Measurements from ENCODE around the gene DNAJA4.

DNAJA4 gene

DNA sequence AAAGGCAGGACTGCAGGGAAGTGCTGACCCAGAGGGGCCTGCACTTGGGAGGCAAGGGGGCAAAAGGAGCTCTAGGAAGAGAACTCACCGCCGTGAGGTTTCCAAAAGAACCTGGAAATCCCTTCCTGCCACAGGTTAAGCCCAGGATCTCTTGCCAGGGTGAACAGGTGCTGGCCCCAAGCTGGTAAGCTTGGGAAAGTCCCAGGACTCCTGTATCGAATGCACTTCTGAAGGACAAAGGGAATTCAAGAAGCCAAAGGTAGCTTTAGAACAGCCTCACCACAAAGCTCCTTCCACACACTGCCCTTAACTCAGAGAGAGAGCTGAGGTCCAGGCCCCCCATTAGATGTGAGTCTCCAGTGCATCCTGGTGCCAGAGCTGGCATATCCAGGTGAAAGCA lies 46.9 kb downstream of the DNAJA4 start:
- Histone ChIP-seq H3K4me2 (ENCODE audit: insufficient read depth, low read length) (no peak overlapping the region), H3K36me3 (ENCODE audit: insufficient read depth, low read length) (no peaks in the 10 kb centered on the region), H3K4me1 (ENCODE audit: insufficient read depth, low read length) (no peaks in the 10 kb centered on the region), H3K9me3 (ENCODE audit: insufficient read depth, low read length, severe bottlenecking) (no peaks in the 10 kb centered on the region), H3K27ac (ENCODE audit: low read length) (no peak overlapping the region), H3K4me3 (ENCODE audit: low read depth in 1 of 2, low read length in 2 of 2) (no peak overlapping the region), H3K27me3 (ENCODE audit: insufficient read depth, low read length, poor library complexity) (peaks cover 5% of the 10 kb centered on the region), H3K79me2 (ENCODE audit: insufficient read depth, low read length) (no peaks in the 10 kb centered on the region), H4K20me1 (ENCODE audit: insufficient read depth, low read length) (no peaks in the 10 kb centered on the region), H3K9ac (ENCODE audit: low read depth, low read length) (no peak overlapping the region), H2AFZ (ENCODE audit: low read depth, low read length) (no peak overlapping the region)
- DNase-seq (no peak), ATAC-seq (ENCODE audit: insufficient read depth, low read depth) (no peak)
- TF ChIP-seq, protein P1, sequence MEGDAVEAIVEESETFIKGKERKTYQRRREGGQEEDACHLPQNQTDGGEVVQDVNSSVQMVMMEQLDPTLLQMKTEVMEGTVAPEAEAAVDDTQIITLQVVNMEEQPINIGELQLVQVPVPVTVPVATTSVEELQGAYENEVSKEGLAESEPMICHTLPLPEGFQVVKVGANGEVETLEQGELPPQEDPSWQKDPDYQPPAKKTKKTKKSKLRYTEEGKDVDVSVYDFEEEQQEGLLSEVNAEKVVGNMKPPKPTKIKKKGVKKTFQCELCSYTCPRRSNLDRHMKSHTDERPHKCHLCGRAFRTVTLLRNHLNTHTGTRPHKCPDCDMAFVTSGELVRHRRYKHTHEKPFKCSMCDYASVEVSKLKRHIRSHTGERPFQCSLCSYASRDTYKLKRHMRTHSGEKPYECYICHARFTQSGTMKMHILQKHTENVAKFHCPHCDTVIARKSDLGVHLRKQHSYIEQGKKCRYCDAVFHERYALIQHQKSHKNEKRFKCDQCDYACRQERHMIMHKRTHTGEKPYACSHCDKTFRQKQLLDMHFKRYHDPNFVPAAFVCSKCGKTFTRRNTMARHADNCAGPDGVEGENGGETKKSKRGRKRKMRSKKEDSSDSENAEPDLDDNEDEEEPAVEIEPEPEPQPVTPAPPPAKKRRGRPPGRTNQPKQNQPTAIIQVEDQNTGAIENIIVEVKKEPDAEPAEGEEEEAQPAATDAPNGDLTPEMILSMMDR (IDR thresholded peaks at IDR 0.05; ENCODE audit: borderline replicate concordance, extremely low read depth, low read length, poor library complexity, severe bottlenecking) = no peak
- TF ChIP-seq EZH2 (IDR thresholded peaks at IDR 0.05; ENCODE audit: borderline replicate concordance, low read depth, low read length, severe bottlenecking) = no peak

DNA sequence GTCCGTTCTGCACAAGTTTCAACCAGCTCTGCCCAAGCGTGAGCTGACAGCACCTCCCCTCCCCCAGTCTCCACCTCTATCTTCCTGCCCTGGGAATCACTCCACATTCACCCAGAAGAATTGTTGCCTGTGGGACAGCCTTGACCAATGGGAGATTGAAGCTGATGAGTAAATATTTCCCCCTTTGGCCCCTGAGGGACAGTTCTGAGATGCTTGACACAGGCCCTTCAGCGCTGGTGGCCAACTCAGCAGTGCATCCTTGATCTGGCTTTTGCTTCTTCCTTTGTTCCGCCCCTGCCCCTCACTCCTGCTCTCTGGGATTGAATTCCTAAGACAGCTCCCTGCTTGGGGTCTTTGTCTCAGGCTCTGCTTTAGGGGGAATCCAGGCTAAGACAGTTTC lies 48.2 kb downstream of the DNAJA4 start:
- no peak overlapping the region for H2AFZ ChIP-seq (ENCODE audit: low read depth, low read length)

DNA sequence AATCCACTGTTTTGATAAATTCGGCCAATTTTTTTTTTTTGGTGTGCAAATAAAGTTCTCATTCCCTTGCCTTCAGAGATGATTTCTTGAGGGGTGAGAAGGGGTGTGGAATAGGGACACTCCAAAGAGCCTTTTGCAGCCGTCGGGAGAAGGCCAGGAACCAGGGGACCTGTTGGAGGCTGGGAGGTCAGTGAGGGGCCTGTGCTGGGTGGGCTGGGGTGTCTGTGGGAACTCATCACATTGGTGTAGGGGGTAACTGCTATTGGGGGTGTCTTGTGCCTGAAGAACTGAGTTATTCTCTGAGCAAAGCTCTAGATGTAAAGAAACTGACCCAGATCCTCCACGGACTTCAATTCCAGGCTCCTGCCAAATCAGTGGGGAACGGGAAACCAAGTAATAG lies 48.6 kb downstream of the DNAJA4 start:
- no peak for TF ChIP-seq EZH2 (IDR thresholded peaks at IDR 0.05; ENCODE audit: borderline replicate concordance, low read depth, low read length, severe bottlenecking)
- TF ChIP-seq, protein P1 (IDR thresholded peaks at IDR 0.05; ENCODE audit: borderline replicate concordance, extremely low read depth, low read length, poor library complexity, severe bottlenecking) = no peak
- no peak overlapping the region for H3K4me3 ChIP-seq (ENCODE audit: low read depth in 1 of 2, low read length in 2 of 2)
- no peak overlapping the region for H3K9ac ChIP-seq (ENCODE audit: low read depth, low read length)
- no peaks in the 10 kb centered on the region for H3K36me3 ChIP-seq (ENCODE audit: insufficient read depth, low read length)
- H3K4me2 ChIP-seq (ENCODE audit: insufficient read depth, low read length) = no peak overlapping the region
- no peak for ATAC-seq (ENCODE audit: insufficient read depth, low read depth)
- H3K79me2 ChIP-seq (ENCODE audit: insufficient read depth, low read length) = no peaks in the 10 kb centered on the region
- no peak overlapping the region for H2AFZ ChIP-seq (ENCODE audit: low read depth, low read length)
- peaks cover 5% of the 10 kb centered on the region for H3K27me3 ChIP-seq (ENCODE audit: insufficient read depth, low read length, poor library complexity)
- H3K9me3 ChIP-seq (ENCODE audit: insufficient read depth, low read length, severe bottlenecking) = no peaks in the 10 kb centered on the region
- no peak overlapping the region for H3K27ac ChIP-seq (ENCODE audit: low read length)
- H4K20me1 ChIP-seq (ENCODE audit: insufficient read depth, low read length) = no peaks in the 10 kb centered on the region
- no peak for DNase-seq
- no peaks in the 10 kb centered on the region for H3K4me1 ChIP-seq (ENCODE audit: insufficient read depth, low read length)

More for the DNA sequence above, 48.2 kb downstream of the DNAJA4 start:
- H3K9me3 ChIP-seq (ENCODE audit: insufficient read depth, low read length, severe bottlenecking) = no peaks in the 10 kb centered on the region
- no peak overlapping the region for H3K27ac ChIP-seq (ENCODE audit: low read length)
- DNase-seq = no peak
- H4K20me1 ChIP-seq (ENCODE audit: insufficient read depth, low read length) = no peaks in the 10 kb centered on the region
- no peaks in the 10 kb centered on the region for H3K36me3 ChIP-seq (ENCODE audit: insufficient read depth, low read length)
- no peak overlapping the region for H3K9ac ChIP-seq (ENCODE audit: low read depth, low read length)
- H3K4me3 ChIP-seq (ENCODE audit: low read depth in 1 of 2, low read length in 2 of 2) = no peak overlapping the region
- TF ChIP-seq EZH2 (IDR thresholded peaks at IDR 0.05; ENCODE audit: borderline replicate concordance, low read depth, low read length, severe bottlenecking) = no peak
- TF ChIP-seq, protein P1 (IDR thresholded peaks at IDR 0.05; ENCODE audit: borderline replicate concordance, extremely low read depth, low read length, poor library complexity, severe bottlenecking) = no peak
- H3K4me2 ChIP-seq (ENCODE audit: insufficient read depth, low read length) = no peak overlapping the region
- peaks cover 5% of the 10 kb centered on the region for H3K27me3 ChIP-seq (ENCODE audit: insufficient read depth, low read length, poor library complexity)
- ATAC-seq (ENCODE audit: insufficient read depth, low read depth) = no peak
- no peaks in the 10 kb centered on the region for H3K4me1 ChIP-seq (ENCODE audit: insufficient read depth, low read length)
- H3K79me2 ChIP-seq (ENCODE audit: insufficient read depth, low read length) = no peaks in the 10 kb centered on the region

DNA sequence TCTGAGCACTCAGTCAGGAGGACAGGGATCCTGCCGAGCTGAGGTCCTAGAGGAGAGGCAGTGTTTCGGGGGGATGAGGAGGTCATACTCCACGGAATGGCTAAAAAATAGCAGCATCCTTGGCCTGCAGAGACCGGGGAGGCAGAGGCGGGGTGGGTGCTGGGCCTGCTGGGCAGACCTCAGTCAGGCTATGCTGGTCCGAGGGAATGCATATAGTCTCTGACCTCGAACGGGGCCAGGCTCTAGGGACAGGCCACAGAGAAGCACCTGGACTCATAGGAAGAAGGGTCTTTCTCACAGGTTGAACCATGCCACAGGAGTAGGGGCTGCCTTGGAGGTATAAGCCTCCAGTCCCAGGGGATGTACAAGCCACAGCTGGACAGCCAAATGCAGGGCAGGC lies 49.0 kb downstream of the DNAJA4 start:
- H3K9ac ChIP-seq (ENCODE audit: low read depth, low read length) = no peak overlapping the region
- H4K20me1 ChIP-seq (ENCODE audit: insufficient read depth, low read length) = no peaks in the 10 kb centered on the region
- no peaks in the 10 kb centered on the region for H3K4me1 ChIP-seq (ENCODE audit: insufficient read depth, low read length)
- DNase-seq (no peak), ATAC-seq (ENCODE audit: insufficient read depth, low read depth) (no peak)
- no peak overlapping the region for H2AFZ ChIP-seq (ENCODE audit: low read depth, low read length)
- H3K27me3 ChIP-seq (ENCODE audit: insufficient read depth, low read length, poor library complexity) = peaks cover 5% of the 10 kb centered on the region
- H3K79me2 ChIP-seq (ENCODE audit: insufficient read depth, low read length) = no peaks in the 10 kb centered on the region
- H3K4me2 ChIP-seq (ENCODE audit: insufficient read depth, low read length) = no peak overlapping the region
- H3K4me3 ChIP-seq (ENCODE audit: low read depth in 1 of 2, low read length in 2 of 2) = no peak overlapping the region
- no peak for TF ChIP-seq EZH2 (IDR thresholded peaks at IDR 0.05; ENCODE audit: borderline replicate concordance, low read depth, low read length, severe bottlenecking)
- TF ChIP-seq, protein P1 (IDR thresholded peaks at IDR 0.05; ENCODE audit: borderline replicate concordance, extremely low read depth, low read length, poor library complexity, severe bottlenecking) = no peak
- H3K36me3 ChIP-seq (ENCODE audit: insufficient read depth, low read length) = no peaks in the 10 kb centered on the region
- no peak overlapping the region for H3K27ac ChIP-seq (ENCODE audit: low read length)
- no peaks in the 10 kb centered on the region for H3K9me3 ChIP-seq (ENCODE audit: insufficient read depth, low read length, severe bottlenecking)

All from DND-41 (cell line).